GM19452 (cell line): ENCODE measurements around the gene PGLYRP3.
"Not testable (repeated sequence)": the region's sequence is repeated elsewhere in the genome, so short reads cannot be mapped to it uniquely, and the experiment has no call there.

Source experiments
- ATAC-seq: cut with Tn5 transposase; IDR thresholded peaks from one replicate; pipeline ENCODE4 v1.9.1; 2021; ENCODE audit not compliant: unreplicated experiment

PGLYRP3 gene

GRCh38 chr1:153314388-153314787 is 1.6 kb upstream of the PGLYRP3 start:
- not testable (repeated sequence) for ATAC-seq

- no peak for ATAC-seq
Measured at GRCh38 chr1:153313288-153313687, 536 bp upstream of the PGLYRP3 start.

GRCh38 chr1:153310526-153310925 is 2.2 kb downstream of the PGLYRP3 start:
- ATAC-seq = no peak

- ATAC-seq = no peak
Measured at GRCh38 chr1:153309441-153309840, 3.3 kb downstream of the PGLYRP3 start.

GRCh38 chr1:153308540-153308939 is 4.2 kb downstream of the PGLYRP3 start:
- ATAC-seq = no peak

- ATAC-seq = no peak
Measured at GRCh38 chr1:153307221-153307600, 5.5 kb downstream of the PGLYRP3 start.

GRCh38 chr1:153306303-153307220 is 6.2 kb downstream of the PGLYRP3 start:
- ATAC-seq = no peak

GRCh38 chr1:153305682-153306081 is 7.1 kb downstream of the PGLYRP3 start:
- ATAC-seq = no peak

- ATAC-seq = no peak
Measured at GRCh38 chr1:153302308-153302707, 10.4 kb downstream of the PGLYRP3 start.

- no peak for ATAC-seq
Measured at GRCh38 chr1:153293851-153294250, 18.9 kb downstream of the PGLYRP3 start.

- ATAC-seq = no peak
Measured at GRCh38 chr1:153293480-153293775, 19.3 kb downstream of the PGLYRP3 start.

GRCh38 chr1:153292740-153293479 is 19.8 kb downstream of the PGLYRP3 start:
- no peak for ATAC-seq

GRCh38 chr1:153292185-153292584 is 20.6 kb downstream of the PGLYRP3 start:
- no peak for ATAC-seq

- ATAC-seq = no peak
Measured at GRCh38 chr1:153291514-153291913, 21.2 kb downstream of the PGLYRP3 start.

- ATAC-seq = no peak
Measured at GRCh38 chr1:153288634-153289275, 24.0 kb downstream of the PGLYRP3 start.

GRCh38 chr1:153277852-153278251 is 34.9 kb downstream of the PGLYRP3 start:
- no peak for ATAC-seq

- no peak for ATAC-seq
Measured at GRCh38 chr1:153272186-153272585, 40.6 kb downstream of the PGLYRP3 start.

- ATAC-seq = no peak
Measured at GRCh38 chr1:153271711-153272110, 41.0 kb downstream of the PGLYRP3 start.

GRCh38 chr1:153265457-153265856 is 47.3 kb downstream of the PGLYRP3 start:
- no peak for ATAC-seq

- no peak for ATAC-seq
Measured at GRCh38 chr1:153262462-153263157, 50.1 kb downstream of the PGLYRP3 start.

GRCh38 chr1:153262070-153262366 is 50.7 kb downstream of the PGLYRP3 start:
- ATAC-seq = no peak
